OCI-M1 (cell line): ENCODE results near the gene CCDC74B.
"Not testable (repeated sequence)": the region's sequence is repeated elsewhere in the genome, so short reads cannot be mapped to it uniquely, and the experiment has no call there.

Experiments used
- DNase-seq: peaks from one replicate; lab custom pipeline; 2025; lab: John Stamatoyannopoulos, UW

Gene CCDC74B

GRCh38 chr2:130150181-130151144 is 5.6 kb upstream of the CCDC74B start:
- no peak for DNase-seq

DNA sequence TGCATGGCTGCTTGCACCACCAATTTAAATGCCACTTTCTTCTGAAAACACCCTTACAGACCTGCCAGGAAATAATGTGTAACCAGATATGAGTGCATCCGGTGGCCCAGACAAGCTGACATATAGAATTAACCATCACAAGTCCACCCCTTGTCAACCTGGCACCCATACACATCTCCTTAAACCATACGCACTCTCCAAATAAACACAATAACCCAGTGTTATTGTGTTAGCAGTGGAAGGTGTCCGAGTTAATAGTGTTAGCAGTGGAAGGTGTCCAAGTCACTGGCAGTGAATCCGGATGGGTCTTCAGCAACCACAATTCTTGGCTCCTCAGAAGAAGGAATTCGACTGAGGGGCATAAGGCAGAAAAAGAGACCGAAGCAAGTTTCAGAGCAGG is 3.6 kb upstream of the CCDC74B start:
- DNase-seq: not testable (repeated sequence)

- not testable (repeated sequence) for DNase-seq
Measured at GRCh38 chr2:130143266-130144039, 1.5 kb downstream of the CCDC74B start.

GRCh38 chr2:130142396-130143265 is 2.3 kb downstream of the CCDC74B start:
- DNase-seq: not testable (repeated sequence)

DNA sequence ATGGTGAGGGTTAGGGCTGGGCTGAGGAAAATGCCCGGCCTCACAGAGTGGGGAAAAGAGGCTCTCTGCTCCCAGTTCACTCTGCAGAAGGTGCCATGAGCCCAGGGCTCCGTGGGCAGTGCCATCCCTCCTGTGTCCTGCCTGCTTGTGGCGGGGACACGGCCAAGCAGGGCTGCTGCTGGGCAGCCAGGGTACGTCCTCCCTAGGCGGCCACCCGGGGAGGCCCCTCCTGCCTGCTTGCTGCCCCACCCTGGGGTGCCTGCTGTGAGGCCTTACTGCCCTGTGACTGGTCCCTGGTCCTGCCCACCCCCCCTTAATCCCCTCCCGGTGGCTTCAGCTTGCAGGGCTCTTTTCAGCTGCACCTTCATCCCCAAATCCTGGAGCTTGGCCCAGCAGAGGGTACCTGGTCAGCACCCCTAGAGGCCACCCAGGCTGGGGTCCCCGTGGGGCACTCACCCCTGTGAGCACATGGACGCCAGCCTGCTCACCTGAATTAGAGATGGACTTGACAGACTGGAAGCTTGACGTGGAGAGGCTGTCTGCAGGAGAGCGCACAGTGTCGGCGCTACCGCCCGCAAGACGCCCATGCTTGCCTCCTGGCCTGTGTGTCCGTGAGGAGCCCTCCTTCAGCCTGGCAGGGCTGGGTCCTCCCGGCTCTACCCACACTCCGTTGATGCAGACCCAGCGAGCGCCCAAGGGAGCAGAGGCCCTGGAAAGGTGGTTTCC is 3.1 kb downstream of the CCDC74B start:
- DNase-seq: not testable (repeated sequence)

DNA sequence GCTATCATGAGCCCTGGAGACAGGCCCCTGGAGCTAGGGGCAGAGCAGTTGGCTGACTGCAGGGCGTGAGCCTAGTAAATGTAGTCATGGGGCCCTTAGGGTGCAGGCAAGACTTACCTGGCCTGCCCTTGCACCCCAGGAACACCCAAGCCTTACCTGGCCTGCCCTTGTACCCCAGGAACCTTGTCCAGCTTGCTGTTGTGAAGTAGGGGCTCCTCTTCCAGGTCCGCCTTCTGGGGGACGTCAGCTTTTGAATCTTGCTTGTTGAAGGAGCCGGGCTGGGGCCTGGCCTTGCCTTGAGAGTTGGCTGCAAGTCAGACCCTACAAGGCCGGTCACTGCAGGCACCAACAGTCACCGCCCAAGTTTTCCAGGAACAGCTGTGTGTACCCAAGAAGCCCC is 3.9 kb downstream of the CCDC74B start:
- not testable (repeated sequence) for DNase-seq

- DNase-seq: not testable (repeated sequence)
Measured at GRCh38 chr2:130140516-130140915, 4.4 kb downstream of the CCDC74B start.

DNA sequence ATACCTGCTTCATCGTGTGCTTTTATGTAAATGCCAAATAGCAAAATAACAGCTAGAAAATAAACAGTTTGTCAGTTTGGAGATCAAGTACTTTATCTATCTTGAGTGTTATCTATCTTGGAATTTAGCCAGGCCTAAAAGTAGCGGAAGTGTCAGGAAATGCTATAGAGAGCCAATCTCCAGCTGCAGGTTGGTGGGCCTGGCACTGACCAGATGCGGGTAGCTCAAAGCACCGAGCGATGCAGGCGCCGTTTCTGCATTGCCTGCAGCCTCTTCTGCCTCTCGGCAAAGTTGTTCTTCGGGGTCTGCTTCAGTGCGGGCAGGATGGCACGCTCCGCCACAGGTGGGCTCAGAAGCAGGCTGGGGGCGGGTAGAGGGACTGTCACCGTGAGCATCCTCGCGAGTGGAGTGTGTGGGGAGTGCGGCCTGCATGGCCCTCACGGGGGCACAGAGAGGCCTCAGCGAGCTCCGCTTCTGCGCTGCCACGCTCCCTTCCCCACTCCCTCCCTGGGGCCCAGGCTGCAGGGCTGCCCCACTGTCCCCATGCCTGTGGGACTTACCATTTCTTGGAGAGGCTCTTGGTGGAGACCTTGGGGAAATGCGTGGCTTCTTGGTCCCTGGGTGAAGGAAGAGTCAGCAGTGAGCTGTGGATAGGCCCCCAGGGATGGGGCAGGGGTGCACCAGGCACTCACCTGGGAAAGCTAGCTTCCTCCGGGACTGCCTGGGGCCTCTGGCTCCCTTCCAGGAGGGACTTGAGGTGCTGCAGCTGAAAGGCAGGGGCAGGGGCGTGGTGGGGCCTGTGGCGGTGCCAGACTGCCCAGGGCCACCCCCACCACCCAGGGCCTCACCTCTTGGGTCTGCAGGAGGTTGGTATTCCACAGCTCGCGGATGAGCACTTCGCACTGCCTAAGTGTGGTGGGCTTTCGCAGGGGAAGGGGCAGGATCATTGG is 5.3 kb downstream of the CCDC74B start:
- DNase-seq: not testable (repeated sequence)

- not testable (repeated sequence) for DNase-seq
Measured at GRCh38 chr2:130138841-130139251, 6.1 kb downstream of the CCDC74B start.

- not testable (repeated sequence) for DNase-seq
Measured at GRCh38 chr2:130138326-130138725, 6.6 kb downstream of the CCDC74B start.

DNA sequence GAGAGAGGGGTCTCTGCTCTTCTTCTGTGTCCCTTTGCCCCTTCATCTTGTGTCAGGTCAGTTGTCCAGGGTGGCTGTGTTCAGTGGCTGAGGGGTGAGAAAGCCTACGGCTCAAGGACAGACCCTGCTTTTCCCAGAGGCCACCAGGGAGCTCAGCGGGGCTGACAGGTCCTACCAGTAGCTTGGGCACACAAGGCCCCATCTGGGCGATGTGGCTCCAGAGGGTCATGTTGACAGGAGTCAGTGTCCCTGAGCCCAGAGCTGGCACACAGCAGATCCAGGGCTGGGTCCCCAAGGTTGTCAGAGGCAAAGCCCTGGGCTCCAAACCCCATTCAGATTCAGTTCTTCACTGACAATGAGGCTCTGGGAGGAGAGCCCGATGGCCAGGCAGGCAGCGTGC is 7.8 kb downstream of the CCDC74B start:
- DNase-seq: not testable (repeated sequence)

DNA sequence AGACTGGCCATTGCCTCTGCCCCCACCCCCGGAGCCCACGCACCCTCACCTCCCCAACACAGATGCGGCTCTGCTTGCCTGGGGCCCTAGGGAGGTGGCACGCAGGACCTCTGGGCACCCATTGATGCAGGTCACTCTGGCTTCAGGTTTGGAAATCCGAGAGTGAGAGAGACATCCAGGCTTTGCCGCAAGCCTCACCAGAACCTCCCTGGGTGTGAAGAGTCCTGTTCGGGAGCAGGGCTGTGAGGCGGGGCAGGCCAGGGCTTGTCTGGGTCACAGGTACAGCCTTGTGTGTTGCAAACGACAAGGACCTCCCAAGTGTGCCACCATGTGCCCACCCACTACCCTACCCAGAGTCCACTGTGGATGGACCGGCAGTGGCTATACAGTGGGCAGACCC is 8.4 kb downstream of the CCDC74B start:
- DNase-seq: not testable (repeated sequence)

GRCh38 chr2:130135692-130136541 is 9.0 kb downstream of the CCDC74B start:
- DNase-seq: no peak

DNA sequence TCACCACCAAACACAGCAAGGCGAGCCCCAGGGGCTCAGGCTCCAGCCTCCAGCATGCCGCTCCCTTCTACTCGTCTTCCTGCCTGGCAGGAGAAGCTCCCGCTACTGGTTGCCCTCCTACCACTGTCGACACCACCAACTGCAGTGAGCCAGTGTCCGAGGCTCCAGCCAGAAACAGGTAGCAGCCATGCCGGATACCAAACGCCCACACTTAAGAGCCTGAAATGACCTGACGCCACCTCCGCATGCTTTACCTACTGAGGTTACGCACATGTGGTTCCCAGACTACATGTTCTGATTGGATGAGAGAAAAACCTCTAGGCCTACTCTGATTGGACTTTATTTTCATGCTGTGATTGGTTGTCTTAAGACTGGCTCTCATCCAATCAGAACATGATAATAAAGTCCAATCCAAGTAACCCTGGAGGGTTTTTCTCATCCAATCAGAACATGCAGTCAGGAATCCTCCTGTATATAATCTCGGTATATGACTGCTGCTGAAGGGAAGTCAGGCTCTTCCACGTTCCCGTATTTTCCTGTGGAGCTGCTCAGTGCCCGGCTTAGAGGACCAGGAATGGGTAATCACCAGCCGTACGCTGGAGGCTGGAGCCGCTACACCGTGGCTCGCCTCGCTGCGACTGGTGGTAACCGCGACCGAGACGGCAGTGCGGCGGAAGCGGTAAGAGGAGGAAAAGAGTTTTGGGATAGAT is 15.6 kb downstream of the CCDC74B start, which contains the start of gene POTEF:
TSS of gene POTEF (minus strand) at position 103 of the 710 bp plus-strand sequence. CDS start 8,707 bp downstream, outside the sequence.
- DNase-seq: not testable (repeated sequence)

GRCh38 chr2:130128464-130128863 is 16.4 kb downstream of the CCDC74B start:
- not testable (repeated sequence) for DNase-seq

GRCh38 chr2:130127726-130128125 is 17.2 kb downstream of the CCDC74B start:
- not testable (repeated sequence) for DNase-seq

DNA sequence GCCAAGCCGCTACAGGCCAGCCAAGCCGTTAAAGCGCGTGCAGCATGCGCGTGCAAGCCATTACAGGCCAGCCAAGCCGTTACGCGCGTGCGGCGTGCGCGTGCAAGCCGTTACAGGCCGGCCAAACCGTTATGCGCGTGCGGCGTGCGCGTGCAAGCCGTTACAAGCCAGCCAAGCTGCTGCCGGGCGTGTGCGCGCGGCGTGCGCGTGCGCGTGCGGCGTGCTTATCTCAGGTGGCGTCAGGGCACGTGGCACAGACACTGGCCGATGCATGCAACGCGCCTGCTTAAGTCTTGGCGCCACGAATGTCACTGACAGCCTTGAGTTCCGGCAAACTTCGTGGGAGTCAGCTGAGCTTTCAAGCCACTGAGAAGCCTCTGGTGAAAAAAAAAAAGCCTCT is 24.0 kb downstream of the CCDC74B start:
- DNase-seq: not testable (repeated sequence)
